ENCODE results near the gene ZNF195. TPM values are rescaled to one million over a fixed set of nuclear protein-coding genes. Genes with fewer than 3 reads are reported as not detected.
A peak's percentile ranks its signal among the peaks of the same experiment; 100 is the strongest.
"Not testable (repeated sequence)": the region's sequence is repeated elsewhere in the genome, so short reads cannot be mapped to it uniquely, and the experiment has no call there.

Gene ZNF195
- total RNA-seq, 1 donor from 2014 or later = 39.1 TPM

DNA sequence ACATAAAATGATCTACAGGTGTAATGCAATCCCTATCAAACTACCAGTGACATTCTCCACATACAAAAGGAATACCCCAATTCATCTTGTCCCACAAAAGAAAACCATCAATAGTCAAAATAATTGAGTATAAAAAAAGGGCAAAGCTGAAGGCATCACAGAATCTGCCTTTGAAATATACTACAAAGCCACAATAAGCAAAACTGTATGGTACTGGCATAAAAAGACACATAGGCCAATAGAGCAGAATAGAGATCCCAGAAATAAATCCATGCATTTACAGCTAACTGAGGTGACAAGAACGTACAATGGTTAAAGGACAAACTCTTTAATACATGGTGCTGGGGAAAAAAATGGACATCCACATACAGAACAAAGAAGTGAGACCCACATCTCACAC lies 31.8 kb downstream of the ZNF195 start:
- DNase-seq (ENCODE audit: low read depth) = no peak

DNA sequence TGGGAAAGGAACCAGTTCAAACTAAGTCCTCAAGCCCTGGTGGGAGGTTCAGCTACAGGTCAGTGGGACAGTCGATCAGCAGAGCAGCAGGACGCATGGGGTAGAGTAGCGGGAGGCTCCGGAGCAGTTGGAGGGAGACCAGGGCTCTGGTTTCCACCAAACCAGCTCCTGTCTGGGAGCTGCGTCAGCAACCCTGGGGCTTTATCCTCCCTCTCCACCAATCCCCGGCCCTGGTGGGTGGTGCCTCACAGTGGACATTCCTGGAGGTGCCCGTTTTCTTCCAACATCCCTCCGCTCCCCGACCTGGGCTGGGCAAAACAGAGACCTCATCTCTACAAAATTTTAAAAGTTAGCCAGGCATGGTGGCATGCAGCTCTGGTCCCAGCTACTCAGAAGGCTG lies 32.4 kb downstream of the ZNF195 start:
- no peak for DNase-seq (ENCODE audit: low read depth)

DNA sequence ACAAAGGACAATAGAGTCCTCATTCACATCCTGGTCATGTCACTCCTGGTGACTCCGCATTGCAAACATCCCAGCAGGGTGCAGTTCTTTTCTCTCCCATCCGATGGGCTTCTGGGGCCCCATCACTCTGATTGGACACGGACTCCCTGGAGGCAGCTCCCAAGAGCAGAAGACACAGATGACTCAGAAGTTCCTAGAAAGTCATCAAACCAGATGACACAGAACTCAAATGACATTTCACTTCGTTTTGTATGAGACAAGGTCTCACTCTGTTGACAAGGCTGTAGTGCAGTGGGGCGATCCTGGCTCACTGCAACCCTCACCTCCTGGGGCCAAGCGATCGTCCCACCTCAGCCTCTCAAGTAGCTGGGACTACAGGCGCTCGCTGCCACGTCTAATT lies 33.2 kb downstream of the ZNF195 start:
- DNase-seq (ENCODE audit: low read depth) = no peak

DNA sequence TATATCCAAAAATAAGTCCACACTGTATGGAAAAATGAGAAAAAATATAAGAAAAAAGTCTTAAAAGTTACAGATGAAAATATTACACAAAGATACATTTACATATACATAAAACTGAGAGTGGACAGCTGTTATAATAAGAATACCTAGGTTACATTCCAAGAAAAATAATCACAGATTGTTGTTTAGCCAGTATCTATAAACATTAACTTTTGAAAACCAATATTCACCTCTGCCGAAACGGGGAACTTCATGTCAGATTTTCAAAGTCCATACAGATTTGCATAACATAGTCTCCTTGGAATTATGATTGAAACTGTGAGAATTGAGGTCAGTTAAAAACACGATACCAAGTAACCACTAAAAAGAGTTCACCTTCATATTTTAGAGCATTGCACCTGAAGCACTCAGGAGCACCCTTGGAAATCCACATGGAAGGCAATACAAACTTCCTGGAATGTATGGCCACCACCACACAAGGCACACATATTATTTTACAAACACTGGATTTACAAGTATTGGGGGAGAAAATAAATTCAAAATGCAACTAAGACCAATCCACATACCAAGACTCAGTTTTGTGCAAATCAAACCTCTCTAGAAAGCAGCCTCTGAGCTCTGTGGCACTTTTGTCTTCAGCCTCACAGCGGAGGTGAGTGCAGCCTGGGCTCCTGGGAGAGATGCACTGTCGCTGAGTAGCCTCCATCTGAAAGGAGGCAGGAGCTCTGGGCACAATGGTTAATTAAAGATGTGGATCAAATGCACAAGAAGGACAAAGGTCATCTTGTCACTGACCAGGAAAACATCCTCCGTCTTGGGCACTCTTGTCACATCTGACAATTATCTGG lies 34.4 kb downstream of the ZNF195 start:
- DNase-seq (ENCODE audit: low read depth) = peak; percentile 15

DNA sequence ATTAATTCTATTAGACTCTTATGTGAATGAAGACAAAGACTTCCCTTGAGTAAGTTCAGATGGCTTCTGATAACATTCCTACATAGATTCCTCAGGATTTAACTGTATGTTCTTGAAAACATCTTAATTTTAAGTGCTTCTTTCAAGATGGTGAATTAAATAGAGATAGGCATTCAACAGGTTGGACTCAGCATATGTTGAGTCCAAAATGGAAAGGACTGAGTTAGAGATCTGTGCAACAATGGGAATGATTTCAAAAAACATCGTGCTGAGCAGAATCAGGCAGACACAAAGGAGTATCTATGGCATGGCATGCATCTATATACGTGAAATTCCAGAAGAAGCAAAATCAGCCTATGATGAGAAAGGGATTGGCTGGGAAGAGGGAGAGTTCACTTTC lies 36.2 kb downstream of the ZNF195 start:
- DNase-seq (ENCODE audit: low read depth) = no peak

DNA sequence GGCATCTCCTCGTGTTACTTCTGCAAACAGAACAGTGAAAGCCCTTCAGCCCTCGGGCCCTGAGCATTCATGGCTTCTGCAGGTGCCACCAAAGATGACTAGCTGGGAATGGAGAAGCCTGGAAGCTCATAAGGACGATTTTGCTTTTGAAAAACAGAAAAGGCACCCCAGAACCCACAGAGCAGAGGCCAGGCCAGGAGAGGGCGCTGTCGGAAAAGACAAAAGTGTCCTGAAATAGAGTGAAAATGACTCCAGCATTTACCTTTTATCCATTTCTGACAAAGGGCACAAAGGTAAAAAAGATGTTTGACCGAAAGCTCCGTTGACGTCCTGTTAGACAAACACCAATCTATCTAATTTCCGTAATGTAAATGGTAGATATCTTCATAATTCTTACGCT lies 37.6 kb downstream of the ZNF195 start:
- DNase-seq (ENCODE audit: low read depth) = peak; percentile 0

DNA sequence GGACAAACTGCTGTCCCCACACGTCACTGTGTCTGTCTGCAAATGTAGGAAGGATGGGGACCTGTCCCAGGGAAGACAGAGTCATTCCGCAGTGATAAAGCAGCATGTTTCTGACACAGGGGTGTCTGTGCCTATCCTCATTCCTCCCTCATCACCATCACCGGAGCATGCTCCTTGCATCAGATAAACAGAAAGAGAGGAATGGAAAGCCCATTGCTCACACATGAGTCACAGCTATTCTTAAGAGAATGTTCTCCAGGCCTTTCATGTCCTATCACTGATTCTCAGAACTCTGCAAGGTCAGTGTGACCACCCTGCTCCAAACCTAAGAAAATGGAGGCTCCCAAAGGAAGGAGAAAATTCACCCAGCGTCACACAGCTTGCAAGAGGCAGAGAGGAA lies 38.9 kb downstream of the ZNF195 start:
- peak; percentile 64 for DNase-seq (ENCODE audit: low read depth)

DNA sequence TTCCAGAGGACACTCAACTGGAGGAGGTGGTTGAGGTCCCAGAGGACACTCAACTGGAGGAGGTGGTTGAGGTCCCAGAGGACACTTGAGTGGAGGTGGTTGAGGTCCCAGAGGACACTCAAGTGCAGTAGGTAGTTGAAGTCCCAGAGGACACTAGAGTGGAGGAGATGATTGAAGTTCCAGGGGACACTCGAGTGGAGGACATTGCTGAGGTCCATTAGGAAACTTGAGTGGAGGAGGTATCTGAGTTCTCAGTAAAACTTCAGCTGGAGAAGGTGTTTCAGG lies 39.7 kb downstream of the ZNF195 start:
- no peak for DNase-seq (ENCODE audit: low read depth)

DNA sequence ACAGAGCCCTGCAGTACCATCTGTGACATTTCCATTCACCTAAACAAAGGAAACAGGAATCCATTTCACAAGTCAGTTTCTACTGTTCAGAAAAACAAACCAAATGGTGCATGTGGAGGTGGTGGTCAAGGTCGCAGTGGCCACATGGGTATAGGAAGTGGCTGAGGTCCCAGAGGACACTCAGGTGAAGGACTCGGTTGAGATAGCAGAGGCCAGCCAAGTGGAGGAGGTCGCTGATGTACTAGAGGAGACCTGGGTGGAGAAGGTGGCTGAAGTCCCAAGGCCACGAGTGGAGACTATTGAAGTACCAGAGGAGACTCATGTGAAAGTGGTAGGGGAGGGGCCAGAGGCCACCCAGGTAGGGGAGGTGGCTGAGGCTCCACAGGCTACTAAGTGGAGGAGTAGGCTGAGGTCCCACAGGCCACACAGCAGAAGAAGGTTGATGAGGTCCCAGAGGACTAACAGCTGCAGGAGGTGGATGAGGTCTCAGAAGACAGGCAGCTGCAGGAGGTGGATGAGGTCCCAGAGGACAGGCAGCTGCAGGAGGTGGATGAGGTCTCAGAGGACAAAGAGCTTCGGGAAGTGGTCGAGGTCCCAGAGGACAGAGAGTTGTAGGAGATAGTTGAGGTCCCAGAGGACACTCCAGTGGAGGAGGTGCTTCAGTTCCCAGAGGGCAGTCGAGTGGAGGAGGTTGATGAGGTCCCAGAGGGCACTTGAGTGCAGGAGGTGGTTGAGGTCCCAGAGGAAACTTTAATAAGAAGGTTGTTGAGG lies 40.2 kb downstream of the ZNF195 start:
- no peak for DNase-seq (ENCODE audit: low read depth)

DNA sequence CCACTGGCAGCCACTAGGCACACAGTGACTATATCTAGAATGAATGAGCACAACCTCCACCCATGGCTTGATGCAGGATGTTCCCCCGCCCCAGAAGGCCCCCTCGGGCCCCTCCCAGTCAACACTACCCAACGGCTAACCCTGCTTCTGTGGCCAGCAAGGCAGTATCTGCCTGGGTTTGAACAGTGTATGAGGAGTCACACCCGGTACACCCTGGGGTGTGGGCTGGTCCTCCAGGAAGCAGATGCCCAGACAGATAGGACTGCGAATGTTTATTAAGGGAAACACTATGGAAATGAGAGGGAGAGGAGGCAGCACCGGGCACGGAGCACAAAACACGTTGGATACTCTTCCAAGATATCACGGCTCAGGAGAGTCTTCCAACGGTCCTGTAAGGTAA lies 42.5 kb downstream of the ZNF195 start:
- DNase-seq (ENCODE audit: low read depth) = not testable (repeated sequence)

DNA sequence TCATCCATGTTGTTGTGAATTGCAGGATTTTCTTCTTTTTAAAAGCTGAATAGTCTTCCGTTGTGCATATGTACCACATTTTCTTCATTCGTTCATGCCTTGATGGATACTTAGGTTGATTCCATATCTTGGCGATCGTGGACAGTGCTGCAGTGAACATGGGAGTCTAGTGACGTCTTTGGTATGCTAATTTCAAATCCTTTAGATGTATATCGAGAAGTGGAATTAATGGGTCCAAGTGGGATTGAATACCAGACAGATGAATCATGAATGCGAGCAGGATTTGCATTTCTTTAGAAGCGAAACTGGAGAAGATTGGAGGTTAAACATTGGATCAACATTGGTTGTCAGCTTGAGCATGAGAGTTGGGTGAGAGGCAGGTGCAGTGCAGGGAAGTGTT lies 45.8 kb downstream of the ZNF195 start:
- DNase-seq (ENCODE audit: low read depth) = not testable (repeated sequence)

DNA sequence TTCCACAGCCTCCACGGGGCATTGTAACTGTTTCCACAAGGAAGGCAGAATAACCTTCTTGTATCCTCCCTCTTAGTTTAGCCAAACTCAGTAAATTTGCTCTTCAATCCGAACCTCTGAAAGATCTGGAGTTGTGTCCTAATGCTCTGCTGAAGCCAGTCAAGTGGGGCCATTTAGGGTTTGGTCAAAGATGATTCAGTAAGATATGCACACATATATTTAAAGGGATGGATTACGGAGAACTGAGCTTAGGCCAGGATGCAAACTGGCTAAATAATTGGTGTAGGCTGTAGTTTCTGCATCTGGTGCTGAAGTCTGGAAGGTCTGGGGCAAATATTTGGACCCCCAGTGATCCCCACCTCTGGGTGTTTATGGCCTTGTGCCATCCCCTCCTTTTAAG lies 47.9 kb downstream of the ZNF195 start:
- DNase-seq (ENCODE audit: low read depth) = not testable (repeated sequence)

DNA sequence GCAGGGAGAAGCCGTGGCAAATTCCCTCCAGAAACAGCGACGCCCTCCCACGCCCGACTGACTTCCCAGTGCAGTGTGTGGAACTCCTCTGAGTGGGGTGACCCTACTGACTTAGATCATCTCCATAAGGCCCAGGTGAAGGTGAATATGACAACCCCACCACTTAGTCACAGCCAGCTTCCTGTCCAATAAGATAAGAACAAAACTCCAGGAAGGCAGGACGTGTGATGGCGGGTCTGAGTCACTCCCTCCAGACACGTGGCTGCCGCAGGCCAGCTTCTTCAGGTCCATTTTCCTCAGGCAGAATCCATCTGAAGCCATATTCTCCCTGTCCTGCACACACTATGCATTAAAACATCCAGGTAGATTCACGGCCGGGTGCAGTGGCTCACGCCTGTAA lies 48.9 kb downstream of the ZNF195 start:
- DNase-seq (ENCODE audit: low read depth) = not testable (repeated sequence)

DNA sequence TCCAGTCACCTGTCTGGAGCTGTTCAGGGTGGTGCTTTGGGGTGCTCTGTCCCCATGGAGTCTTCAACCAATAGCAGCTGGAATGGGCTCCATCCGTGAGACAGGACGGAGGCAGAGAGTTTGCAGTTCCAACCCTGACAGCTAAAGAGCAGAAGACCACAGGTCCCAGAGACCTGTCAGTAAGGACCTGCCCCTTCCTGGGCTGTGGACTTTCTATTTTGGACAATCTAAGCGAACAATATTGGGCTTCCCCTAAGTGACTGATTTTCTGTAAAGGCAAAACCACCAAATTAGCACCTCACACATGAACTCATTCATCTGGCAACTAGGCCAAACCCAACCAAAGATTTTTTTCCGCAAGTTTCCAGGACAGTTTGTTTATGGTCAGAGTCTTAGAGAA lies 50.4 kb downstream of the ZNF195 start:
- not testable (repeated sequence) for DNase-seq (ENCODE audit: low read depth)

DNA sequence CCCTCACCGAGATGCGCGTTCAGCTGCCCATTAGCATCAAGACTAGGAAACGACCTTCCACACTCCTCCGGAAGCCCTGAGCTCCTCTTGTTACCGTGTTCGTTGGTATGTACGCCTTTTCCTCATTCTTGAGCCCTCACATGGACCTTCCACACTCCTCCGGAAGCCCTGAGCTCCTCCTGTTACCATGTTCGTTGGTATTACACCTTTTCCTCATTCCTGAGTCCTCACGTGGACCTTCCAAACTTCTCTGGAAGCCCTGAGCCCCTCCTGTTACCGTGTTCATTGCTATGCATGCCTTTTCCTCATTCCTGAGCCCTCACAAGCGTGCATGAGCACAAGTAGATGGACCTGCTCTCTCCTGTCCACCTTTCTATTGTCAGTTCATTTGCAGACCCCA lies 52.5 kb downstream of the ZNF195 start:
- DNase-seq (ENCODE audit: low read depth) = not testable (repeated sequence)

DNA sequence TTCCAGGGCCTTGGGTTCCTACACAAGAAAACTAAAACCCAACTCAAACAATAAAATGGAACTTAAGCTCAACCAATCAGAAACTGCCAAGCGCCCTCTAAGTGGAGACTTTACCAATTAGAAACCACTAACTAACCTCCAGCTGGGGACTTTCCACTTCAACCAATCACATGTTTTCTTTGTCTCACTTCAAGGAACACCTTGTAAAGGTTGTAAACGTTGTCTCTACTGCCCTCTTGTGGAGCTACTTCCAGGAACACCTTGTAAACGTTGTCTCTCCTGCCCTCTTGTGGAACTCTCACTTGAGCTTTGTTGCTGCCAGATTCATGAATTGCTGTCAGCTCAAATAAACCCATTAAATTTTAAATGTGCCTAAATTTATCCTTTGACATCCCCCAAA lies 54.2 kb downstream of the ZNF195 start:
- DNase-seq (ENCODE audit: low read depth) = not testable (repeated sequence)

Other genes starting within 250 kb of the ZNF195 start
- 11.3 and 21.3 TPM in 2 replicates for gene OSBPL5, start 213.8 kb downstream of the ZNF195 start, total RNA-seq
- gene MRGPRG, start 160.3 kb downstream of the ZNF195 start, total RNA-seq = not detected in 2 replicates
- gene MRGPRE, start 146.7 kb downstream of the ZNF195 start, total RNA-seq = not detected in 2 replicates